GM21515 (cell line): ENCODE data around the gene DPP7.

ENCODE experiments used
- ATAC-seq: cut with Tn5 transposase; IDR thresholded peaks from one replicate; pipeline ENCODE4 v1.9.1; 2021; ENCODE audit not compliant: unreplicated experiment

Gene DPP7

DNA sequence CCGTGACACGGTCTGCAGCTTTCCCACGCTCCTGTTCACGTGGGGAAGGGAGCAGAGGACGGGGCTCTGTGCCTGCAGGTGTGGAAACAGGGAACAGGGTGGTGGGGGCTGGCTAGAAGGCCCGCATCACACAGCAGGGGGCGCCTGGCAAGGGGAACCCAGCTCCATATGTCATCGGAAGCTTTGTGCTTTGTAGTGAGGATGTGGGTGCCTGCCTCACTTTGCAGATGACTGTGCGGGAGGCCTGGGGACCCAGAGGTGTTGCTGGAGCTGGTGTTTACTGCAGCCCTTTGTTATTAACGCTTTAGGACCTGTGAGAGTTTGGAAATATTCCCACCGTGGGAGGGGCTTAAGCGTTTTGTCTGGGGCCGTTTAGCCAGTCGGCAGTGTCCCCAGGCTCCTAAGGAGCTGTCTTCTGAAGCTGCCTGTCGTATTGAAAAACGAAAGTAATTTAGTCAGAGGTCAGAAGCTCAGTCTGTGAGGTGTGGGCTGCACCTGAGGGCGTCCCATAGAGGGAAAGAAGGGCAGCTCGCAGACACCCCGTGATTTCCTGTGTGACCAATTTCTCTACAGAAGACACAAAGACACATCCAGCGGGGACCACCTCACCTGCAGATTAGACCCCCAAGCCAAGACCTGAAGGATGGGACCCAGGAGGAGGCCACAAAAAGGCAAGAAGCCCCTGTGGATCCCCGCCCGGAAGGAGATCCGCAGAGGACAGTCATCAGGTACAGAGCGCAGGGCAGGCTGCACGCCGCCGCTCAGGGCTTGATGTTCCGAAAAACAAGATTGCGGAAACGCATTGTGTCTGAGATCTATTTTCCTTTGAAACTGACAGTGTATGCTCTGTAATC lies 18.6 kb downstream of the DPP7 start:
- peak; percentile 67 for ATAC-seq

GRCh38 chr9:137089232-137089947 lies 25.1 kb downstream of the DPP7 start:
- ATAC-seq: no peak

DNA sequence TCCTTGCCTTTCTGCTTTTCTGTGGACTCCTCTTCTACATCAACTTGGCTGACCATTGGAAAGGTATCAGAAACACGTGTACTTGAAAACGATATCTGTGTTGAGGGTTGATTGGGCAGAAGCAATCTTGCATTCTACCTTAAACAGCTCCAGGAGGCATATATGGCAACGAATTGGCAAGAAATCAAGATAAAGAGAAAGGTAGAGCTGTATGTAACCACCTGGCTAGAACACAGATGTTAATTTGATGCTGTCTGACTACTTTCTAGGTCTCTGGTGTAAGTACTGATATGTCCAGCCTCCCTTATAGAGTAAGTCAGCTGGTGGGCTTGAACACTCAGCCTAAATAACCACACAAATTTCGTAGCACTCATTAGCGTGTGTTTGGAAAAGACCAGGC lies 26.4 kb downstream of the DPP7 start:
- ATAC-seq: no peak

GRCh38 chr9:137087409-137087925 lies 27.1 kb downstream of the DPP7 start:
- peak; percentile 3 for ATAC-seq

- peak; percentile 78 for ATAC-seq
Observed at GRCh38 chr9:137086531-137087408, 27.8 kb downstream of the DPP7 start, which contains the start of gene MAN1B1. Gene MAN1B1 (plus strand): TSS chr9:137086985. CDS start chr9:137087000, 15 bp downstream.

DNA sequence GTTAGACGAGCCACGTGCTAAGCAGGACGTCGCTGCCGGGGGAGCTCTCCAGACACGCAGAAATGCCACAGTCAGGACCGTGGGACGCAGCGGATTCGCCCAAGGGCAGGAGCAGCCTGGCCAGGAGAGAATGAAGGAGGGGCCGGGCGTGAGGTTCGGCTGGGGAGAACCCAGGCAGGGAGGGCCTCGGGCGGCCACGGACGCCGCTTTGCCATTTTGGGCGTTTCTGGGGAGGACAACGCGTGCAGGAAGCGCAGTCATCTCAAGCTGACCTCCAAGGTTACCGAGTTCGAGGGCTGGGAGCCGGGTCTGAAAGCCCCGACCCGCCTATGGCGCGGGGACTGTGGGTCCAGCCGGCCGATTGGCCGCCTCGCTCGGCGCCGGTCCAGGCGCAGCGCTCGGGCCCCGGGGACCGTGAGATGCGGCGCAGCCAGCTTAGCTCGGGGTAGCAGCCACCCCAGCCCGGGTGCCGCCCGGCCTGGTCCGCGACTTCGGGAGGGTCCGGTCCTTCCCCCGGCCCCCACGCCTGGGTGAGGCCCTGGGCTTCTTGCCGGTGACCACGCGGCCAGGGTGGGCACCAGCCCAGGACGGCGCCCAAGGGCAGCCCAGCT lies 28.5 kb downstream of the DPP7 start:
- peak; percentile 15 for ATAC-seq

- ATAC-seq: no peak
Observed at GRCh38 chr9:137084526-137084925, 30.0 kb downstream of the DPP7 start.

- ATAC-seq: no peak
Observed at GRCh38 chr9:137083394-137084004, 31.0 kb downstream of the DPP7 start.

DNA sequence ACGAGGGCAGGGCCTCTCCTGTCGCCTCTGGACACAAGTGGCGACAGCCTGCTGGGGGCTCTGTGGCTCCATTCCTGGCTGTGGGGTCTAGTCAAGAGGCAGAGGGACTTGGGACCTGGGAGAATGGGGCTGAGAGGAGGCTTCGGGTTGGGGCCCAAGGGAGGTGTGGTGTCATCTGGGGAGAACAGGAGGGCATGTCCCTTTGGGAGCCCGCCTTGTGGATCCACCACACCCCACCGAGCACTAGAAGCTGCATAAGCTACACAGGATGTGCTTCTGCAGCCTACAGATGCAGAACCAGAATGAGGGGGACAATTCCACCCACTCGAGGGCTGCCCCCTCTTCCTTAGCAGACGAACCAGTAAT lies 31.6 kb downstream of the DPP7 start:
- ATAC-seq: no peak

- no peak for ATAC-seq
Observed at GRCh38 chr9:137082222-137082924, 32.2 kb downstream of the DPP7 start.

DNA sequence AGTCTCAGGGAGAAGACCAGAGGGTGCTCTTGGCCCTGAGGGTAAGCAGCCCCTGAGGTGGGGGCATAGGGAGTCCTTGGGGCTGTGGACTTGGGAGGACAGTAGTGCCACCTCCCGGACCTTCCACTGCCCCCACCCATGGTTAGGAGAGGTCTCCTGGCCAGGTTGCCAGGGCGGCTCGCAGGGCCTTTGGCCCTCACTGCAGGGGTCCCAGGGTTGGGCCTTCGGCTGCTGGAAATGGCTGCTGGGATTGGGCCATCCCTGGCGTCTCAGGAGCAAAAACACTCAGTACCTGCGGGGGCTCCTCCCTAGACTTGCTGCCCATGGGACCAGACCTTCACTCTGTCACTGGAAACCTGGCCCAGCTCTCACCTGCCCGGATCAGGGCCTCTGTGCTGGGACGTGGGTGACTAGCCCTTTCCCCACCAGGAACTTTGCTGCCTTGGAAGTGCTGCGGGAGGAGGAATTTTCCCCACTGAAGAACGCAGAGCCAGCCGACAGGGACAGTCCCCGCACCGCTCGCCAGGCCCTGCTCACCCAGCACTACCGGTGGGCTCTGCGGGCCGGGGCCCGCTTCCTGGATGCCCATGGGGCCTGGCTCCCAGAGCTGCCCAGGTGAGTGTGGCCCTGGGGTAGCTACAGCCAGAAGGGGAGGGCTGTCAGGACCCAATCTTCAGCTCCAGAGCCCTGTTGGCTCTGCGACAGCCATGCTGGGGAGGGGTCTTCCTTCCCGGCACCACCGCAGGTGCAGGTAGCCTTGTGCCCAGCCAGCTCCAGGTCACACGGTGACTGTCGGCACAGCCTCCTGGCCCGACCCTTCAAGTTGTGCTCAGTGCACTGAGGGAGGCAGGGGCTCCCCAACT lies 34.0 kb downstream of the DPP7 start:
- ATAC-seq: no peak

DNA sequence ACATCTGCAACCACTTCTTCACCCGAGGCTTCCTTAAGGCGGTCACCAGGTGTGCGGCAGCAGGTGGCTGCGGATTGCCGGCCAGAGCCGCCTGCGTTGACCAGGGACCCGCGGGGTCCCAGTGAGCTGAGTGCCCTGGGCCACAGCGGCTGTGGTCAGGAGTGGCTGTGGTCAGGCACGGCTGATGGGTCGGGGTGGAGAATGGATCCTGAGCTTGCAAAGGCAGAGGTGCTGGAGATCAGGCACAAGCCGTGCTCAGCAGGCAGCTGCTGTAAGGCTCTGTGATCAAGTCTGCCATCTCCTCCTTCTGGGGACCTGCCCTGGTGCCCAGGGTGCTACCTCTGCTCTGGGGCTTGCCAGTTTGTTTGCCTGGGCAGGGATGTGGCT lies 35.1 kb downstream of the DPP7 start:
- ATAC-seq: no peak

GRCh38 chr9:137078701-137079400 lies 35.7 kb downstream of the DPP7 start:
- no peak for ATAC-seq

DNA sequence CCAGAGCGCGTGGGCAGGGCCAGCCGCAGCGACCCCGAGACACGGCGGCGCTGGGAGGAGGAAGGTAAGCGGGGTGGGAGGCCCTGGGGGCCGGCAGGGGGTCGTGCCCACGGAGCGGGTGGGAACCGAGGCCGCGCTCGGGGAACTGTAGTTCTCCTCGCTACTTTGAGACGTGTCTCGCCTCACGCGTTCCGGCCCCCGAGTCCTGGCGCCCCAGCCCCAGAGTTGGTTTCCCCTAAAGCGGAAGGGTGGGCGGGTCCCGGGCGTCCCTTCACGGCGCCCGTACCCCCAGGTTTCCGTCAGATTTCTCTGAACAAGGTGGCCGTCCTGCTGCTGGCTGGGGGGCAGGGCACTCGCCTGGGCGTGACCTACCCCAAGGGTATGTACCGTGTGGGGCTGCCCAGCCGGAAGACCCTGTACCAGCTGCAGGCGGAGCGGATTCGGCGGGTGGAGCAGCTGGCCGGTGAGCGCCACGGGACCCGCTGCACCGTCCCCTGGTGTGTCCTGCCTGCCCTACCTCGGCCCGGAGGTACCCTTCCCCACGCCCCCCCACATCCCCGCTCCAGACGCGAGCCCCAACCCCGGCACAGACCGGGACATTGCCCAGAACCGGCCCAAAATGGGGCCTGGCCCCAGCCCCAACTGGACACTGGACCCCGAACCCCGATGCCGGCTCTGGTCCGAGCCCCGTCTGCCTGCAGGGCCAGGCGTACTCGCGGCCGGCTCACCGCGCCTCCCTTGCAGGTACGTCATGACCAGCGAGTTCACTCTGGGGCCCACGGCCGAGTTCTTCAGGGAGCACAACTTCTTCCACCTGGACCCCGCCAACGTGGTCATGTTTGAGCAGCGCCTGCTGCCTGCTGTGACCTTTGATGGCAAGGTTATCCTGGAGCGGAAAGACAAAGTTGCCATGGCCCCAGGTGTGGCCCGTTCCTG lies 36.5 kb downstream of the DPP7 start:
- ATAC-seq: no peak

DNA sequence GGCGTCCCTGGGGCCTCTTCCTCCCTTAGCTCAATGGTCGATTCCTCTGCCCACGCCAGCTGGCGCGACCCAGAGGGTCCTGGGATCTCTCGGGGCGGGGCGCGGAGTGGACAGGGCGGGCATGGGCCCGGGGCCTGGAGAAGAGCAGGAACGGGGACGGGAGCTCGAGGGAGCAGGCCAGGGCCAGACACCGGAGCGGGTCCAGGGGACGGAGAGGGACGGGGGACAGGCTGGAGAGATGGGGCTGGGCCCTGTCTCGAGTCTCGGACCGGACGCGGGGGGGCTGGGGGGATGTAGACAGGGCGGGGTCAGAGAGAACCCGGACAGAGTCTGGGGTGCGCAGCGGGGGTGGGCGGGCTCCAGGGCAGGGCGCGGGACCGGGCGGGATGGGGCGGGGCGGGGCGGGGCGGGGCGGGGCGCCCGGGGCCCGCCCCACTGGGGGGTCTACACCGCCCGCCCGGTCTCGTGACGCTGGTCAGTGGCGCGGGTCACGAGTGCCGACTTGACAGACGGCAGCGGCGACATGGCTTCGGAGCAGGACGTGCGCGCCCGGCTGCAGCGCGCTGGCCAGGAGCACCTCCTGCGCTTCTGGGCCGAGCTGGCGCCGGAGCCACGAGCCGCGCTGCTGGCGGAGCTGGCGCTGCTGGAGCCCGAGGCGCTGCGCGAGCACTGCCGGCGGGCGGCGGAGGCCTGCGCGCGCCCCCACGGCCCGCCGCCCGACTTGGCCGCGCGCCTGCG lies 37.4 kb downstream of the DPP7 start, which contains the start of gene UAP1L1:
TSS of gene UAP1L1 (plus strand) at position 508 of the 738 bp plus-strand sequence. CDS start at position 524, 16 bp downstream.
- ATAC-seq: no peak

DNA sequence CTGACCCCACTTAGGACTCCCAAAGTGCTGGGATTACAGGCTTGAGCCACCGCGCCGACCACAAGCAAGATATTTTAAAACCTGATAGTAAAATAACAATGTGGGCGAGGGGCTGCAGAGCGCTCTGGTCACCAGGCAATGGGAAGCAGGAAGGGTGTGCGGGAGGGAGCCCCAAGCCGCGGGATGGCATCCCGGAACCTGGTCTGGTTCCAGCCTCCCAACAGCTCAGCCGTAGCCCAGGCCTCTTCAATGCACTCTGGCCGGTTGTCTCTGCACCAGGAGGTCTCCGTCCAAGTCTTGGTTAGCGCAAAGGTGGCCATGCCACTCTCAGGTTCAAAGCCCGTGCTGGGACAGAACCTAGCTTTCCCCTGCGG lies 37.9 kb downstream of the DPP7 start:
- no peak for ATAC-seq
